Measurements from ENCODE around the gene CBX5. TPM values are rescaled to one million over a fixed set of nuclear protein-coding genes. Genes with fewer than 3 reads are reported as not detected.
"Not testable (repeated sequence)": the region's sequence is repeated elsewhere in the genome, so short reads cannot be mapped to it uniquely, and the experiment has no call there.

The CBX5 gene
- polyA plus RNA-seq, 1 donor = 41.4 TPM

GRCh38 chr12:54191126-54191525 lies 88.8 kb downstream of the CBX5 start:
- no peaks in the 10 kb centered on the region for H3K9me3 ChIP-seq (ENCODE audit: control insufficient read depth, low read depth, low read length)
- peaks cover 17% of the 10 kb centered on the region for H3K4me1 ChIP-seq (ENCODE audit: control insufficient read depth, insufficient read depth, low read length)
- no peak overlapping the region for H3K4me3 ChIP-seq (ENCODE audit: low read length)
- no peak for DNase-seq
- H3K27me3 ChIP-seq (ENCODE audit: control insufficient read depth, insufficient read depth, low read length) = peaks cover 23% of the 10 kb centered on the region
- H3K36me3 ChIP-seq (ENCODE audit: control insufficient read depth, insufficient read depth, low read length) = peaks cover 3% of the 10 kb centered on the region
- no CpG with 5 or more reads among the region's 4 CpGs for WGBS (ENCODE audit: insufficient coverage, low lambda C conversion rate)
- no peak overlapping the region for H3K27ac ChIP-seq (ENCODE audit: low read length)

GRCh38 chr12:54189198-54189539 lies 90.8 kb downstream of the CBX5 start:
- H3K27ac ChIP-seq (ENCODE audit: low read length) = no peak overlapping the region
- H3K27me3 ChIP-seq (ENCODE audit: control insufficient read depth, insufficient read depth, low read length) = peaks cover 11% of the 10 kb centered on the region
- no peaks in the 10 kb centered on the region for H3K9me3 ChIP-seq (ENCODE audit: control insufficient read depth, low read depth, low read length)
- peaks cover 11% of the 10 kb centered on the region for H3K4me1 ChIP-seq (ENCODE audit: control insufficient read depth, insufficient read depth, low read length)
- H3K4me3 ChIP-seq (ENCODE audit: low read length) = no peak overlapping the region
- no peak for DNase-seq
- WGBS (ENCODE audit: insufficient coverage, low lambda C conversion rate) = no CpG with 5 or more reads among the region's 3 CpGs
- peaks cover 3% of the 10 kb centered on the region for H3K36me3 ChIP-seq (ENCODE audit: control insufficient read depth, insufficient read depth, low read length)

DNA sequence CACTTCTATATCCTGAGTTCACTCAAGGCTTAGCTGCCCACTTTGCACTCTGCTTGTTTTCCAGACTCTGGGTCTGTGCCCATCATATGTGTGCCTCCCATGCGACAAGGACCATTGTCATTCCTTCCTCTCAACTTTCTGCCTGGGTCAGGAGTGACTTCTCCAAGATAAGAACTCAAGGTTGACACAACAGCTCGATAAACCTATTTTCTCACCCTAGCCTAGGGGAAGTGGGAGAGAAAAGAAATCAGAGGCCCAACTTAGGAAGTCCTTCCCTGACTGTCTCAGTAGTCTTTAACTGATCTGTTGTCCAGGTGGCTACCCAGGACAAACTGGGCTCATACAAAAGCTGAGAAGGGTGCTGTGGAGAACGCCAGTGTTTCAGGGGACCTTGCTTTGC lies 92.8 kb downstream of the CBX5 start:
- no CpG with 5 or more reads among the region's 3 CpGs for WGBS (ENCODE audit: insufficient coverage, low lambda C conversion rate)
- no peak overlapping the region for H3K4me3 ChIP-seq (ENCODE audit: low read length)
- H3K27me3 ChIP-seq (ENCODE audit: control insufficient read depth, insufficient read depth, low read length) = no peaks in the 10 kb centered on the region
- H3K36me3 ChIP-seq (ENCODE audit: control insufficient read depth, insufficient read depth, low read length) = peaks cover 18% of the 10 kb centered on the region
- no peak for DNase-seq
- H3K9me3 ChIP-seq (ENCODE audit: control insufficient read depth, low read depth, low read length) = no peaks in the 10 kb centered on the region
- H3K27ac ChIP-seq (ENCODE audit: low read length) = no peak overlapping the region
- peaks cover 11% of the 10 kb centered on the region for H3K4me1 ChIP-seq (ENCODE audit: control insufficient read depth, insufficient read depth, low read length)

- Histone ChIP-seq H3K36me3 (ENCODE audit: control insufficient read depth, insufficient read depth, low read length) (peaks cover 29% of the 10 kb centered on the region), H3K4me3 (ENCODE audit: low read length) (no peak overlapping the region), H3K4me1 (ENCODE audit: control insufficient read depth, insufficient read depth, low read length) (peaks cover 6% of the 10 kb centered on the region), H3K9me3 (ENCODE audit: control insufficient read depth, low read depth, low read length) (no peaks in the 10 kb centered on the region), H3K27ac (ENCODE audit: low read length) (no peak overlapping the region), H3K27me3 (ENCODE audit: control insufficient read depth, insufficient read depth, low read length) (no peaks in the 10 kb centered on the region)
- DNase-seq = no peak
- WGBS (ENCODE audit: insufficient coverage, low lambda C conversion rate) = no CpG with 5 or more reads among the region's 1 CpG
These were observed 94.0 kb downstream of the CBX5 start for GRCh38 chr12:54185919-54186318.

GRCh38 chr12:54185297-54185696 lies 94.6 kb downstream of the CBX5 start:
- H3K4me3 ChIP-seq (ENCODE audit: low read length); DNase-seq; H3K4me1 ChIP-seq (ENCODE audit: control insufficient read depth, insufficient read depth, low read length); H3K27ac ChIP-seq (ENCODE audit: low read length); H3K9me3 ChIP-seq (ENCODE audit: control insufficient read depth, low read depth, low read length); H3K27me3 ChIP-seq (ENCODE audit: control insufficient read depth, insufficient read depth, low read length): not testable (repeated sequence)
- 100% methylated on average over 3 of the region's 9 CpGs for WGBS (ENCODE audit: insufficient coverage, low lambda C conversion rate)
- peaks cover 32% of the 10 kb centered on the region for H3K36me3 ChIP-seq (ENCODE audit: control insufficient read depth, insufficient read depth, low read length)

- peaks cover 32% of the 10 kb centered on the region for H3K36me3 ChIP-seq (ENCODE audit: control insufficient read depth, insufficient read depth, low read length)
- no peak for DNase-seq
- H3K27ac ChIP-seq (ENCODE audit: low read length) = no peak overlapping the region
- H3K4me1 ChIP-seq (ENCODE audit: control insufficient read depth, insufficient read depth, low read length) = peaks cover 5% of the 10 kb centered on the region
- no CpG with 5 or more reads among the region's 7 CpGs for WGBS (ENCODE audit: insufficient coverage, low lambda C conversion rate)
- no peak overlapping the region for H3K4me3 ChIP-seq (ENCODE audit: low read length)
- H3K27me3 ChIP-seq (ENCODE audit: control insufficient read depth, insufficient read depth, low read length) = no peaks in the 10 kb centered on the region
- no peaks in the 10 kb centered on the region for H3K9me3 ChIP-seq (ENCODE audit: control insufficient read depth, low read depth, low read length)
These were observed 95.7 kb downstream of the CBX5 start for GRCh38 chr12:54184024-54184805.

GRCh38 chr12:54182981-54183380 lies 96.9 kb downstream of the CBX5 start:
- Histone ChIP-seq H3K27me3 (ENCODE audit: control insufficient read depth, insufficient read depth, low read length) (no peaks in the 10 kb centered on the region), H3K36me3 (ENCODE audit: control insufficient read depth, insufficient read depth, low read length) (peaks cover 32% of the 10 kb centered on the region), H3K4me1 (ENCODE audit: control insufficient read depth, insufficient read depth, low read length) (peaks cover 3% of the 10 kb centered on the region), H3K9me3 (ENCODE audit: control insufficient read depth, low read depth, low read length) (no peaks in the 10 kb centered on the region), H3K4me3 (ENCODE audit: low read length) (no peak overlapping the region), H3K27ac (ENCODE audit: low read length) (no peak overlapping the region)
- DNase-seq = no peak
- WGBS (ENCODE audit: insufficient coverage, low lambda C conversion rate) = no CpG with 5 or more reads among the region's 5 CpGs

DNA sequence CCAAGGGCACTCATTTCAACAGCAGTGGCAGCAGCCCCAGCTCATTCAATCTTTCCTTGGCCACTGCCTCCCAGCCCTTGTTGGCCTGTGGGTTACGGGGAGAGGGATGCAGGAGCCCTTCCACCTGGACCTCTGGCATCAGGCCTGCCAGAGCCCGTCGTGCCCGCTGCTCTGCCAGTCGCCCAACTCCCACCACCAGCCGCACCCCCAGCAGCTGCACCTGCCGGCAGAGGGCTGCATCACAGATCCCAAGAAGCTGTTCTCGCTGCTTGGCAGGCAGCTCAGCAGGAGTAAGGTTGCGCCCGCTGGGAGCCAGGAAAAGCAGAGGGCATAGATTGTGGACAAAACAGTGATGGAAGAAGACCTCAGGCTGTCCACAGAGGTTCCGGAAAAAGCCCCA lies 97.8 kb downstream of the CBX5 start:
- Histone ChIP-seq H3K4me3 (ENCODE audit: low read length) (no peak overlapping the region), H3K36me3 (ENCODE audit: control insufficient read depth, insufficient read depth, low read length) (peaks cover 32% of the 10 kb centered on the region), H3K9me3 (ENCODE audit: control insufficient read depth, low read depth, low read length) (no peaks in the 10 kb centered on the region), H3K27me3 (ENCODE audit: control insufficient read depth, insufficient read depth, low read length) (no peaks in the 10 kb centered on the region), H3K4me1 (ENCODE audit: control insufficient read depth, insufficient read depth, low read length) (no peaks in the 10 kb centered on the region), H3K27ac (ENCODE audit: low read length) (no peak overlapping the region)
- WGBS (ENCODE audit: insufficient coverage, low lambda C conversion rate) = no CpG with 5 or more reads among the region's 11 CpGs
- no peak for DNase-seq

Other genes with a start within 250 kb of the CBX5 start
- 1.8 TPM for gene HOXC5, start 247.1 kb downstream of the CBX5 start, polyA plus RNA-seq
- gene HOXC4, start 226.3 kb downstream of the CBX5 start, polyA plus RNA-seq = 14.0 TPM
- 45.9 TPM for gene SMUG1, start 91.1 kb downstream of the CBX5 start, polyA plus RNA-seq
- gene HNRNPA1, start 604 bp upstream of the CBX5 start, polyA plus RNA-seq = 2,413 TPM
- gene NFE2, start 20.9 kb upstream of the CBX5 start, polyA plus RNA-seq = 2.1 TPM
- gene COPZ1, start 45.0 kb upstream of the CBX5 start, polyA plus RNA-seq = 193 TPM
- gene GPR84, start 84.4 kb upstream of the CBX5 start, polyA plus RNA-seq = 0.16 TPM
- 4.7 TPM for gene ZNF385A, start 104.6 kb upstream of the CBX5 start, polyA plus RNA-seq
- gene ITGA5, start 139.1 kb upstream of the CBX5 start, polyA plus RNA-seq = 23.9 TPM
- 0.19 TPM for gene GTSF1, start 193.5 kb upstream of the CBX5 start, polyA plus RNA-seq
- 11.9 TPM for gene NCKAP1L, start 217.6 kb upstream of the CBX5 start, polyA plus RNA-seq